OCI-M2 (cell line): ENCODE measurements around the gene ENPP7.
"Not testable (repeated sequence)": the region's sequence is repeated elsewhere in the genome, so short reads cannot be mapped to it uniquely, and the experiment has no call there.

Source experiments
- DNase-seq: peaks from one replicate; lab custom pipeline; 2025; ENCODE audit not compliant: unreplicated experiment; lab: John Stamatoyannopoulos, UW

The ENPP7 gene

GRCh38 chr17:79748295-79749099 lies 17.8 kb downstream of the ENPP7 start:
- DNase-seq, result no peak

- DNase-seq, result no peak
These were observed 18.5 kb downstream of the ENPP7 start for GRCh38 chr17:79749156-79749815.

DNA sequence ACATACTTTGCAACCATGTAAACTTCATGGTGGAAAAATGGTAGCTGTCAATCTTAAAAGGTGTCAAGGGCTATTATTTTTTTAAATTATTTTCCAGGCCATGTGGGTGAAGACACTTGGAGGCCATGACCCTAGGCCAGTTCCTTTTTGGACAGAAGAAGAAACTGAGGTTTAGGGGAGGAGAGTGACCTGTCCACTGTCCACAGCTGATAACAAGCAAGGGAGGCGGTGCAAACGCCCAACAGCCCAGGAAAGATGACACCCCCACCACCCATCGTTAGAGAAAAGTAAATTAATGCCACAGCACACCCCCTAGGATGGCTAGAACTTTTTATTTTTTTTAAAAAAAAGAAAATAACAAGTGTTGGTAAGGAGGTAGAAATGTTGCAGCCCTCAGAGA lies 19.2 kb downstream of the ENPP7 start:
- DNase-seq, result no peak

GRCh38 chr17:79750650-79751545 lies 20.2 kb downstream of the ENPP7 start:
- DNase-seq, result no peak

- DNase-seq, result no peak
These were observed 21.4 kb downstream of the ENPP7 start for GRCh38 chr17:79752175-79752574.

- DNase-seq, result no peak
These were observed 23.6 kb downstream of the ENPP7 start for GRCh38 chr17:79754370-79754769.

GRCh38 chr17:79754903-79755302 lies 24.2 kb downstream of the ENPP7 start:
- DNase-seq, result not testable (repeated sequence)

DNA sequence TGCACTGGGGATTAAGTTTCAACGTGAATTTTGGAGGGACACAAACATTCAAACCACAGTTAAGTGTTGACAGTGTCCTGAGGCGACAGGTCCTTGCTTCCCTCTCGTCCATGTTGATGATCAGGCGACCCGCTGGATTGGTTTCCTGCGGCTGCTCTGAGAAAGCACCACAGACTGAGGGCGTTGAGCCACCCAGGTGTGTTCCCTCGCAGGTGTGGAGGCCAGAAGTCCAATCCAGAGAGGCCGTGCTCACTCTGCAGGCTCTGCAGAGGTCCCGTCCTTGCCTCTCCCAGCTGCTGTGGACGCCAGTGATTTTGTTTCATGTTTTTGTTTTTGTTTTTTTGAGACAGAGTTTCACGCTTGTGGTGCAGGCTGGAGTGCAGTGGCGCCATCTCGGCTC lies 24.8 kb downstream of the ENPP7 start:
- DNase-seq, result no peak

- no peak for DNase-seq
These were observed 26.5 kb downstream of the ENPP7 start for GRCh38 chr17:79757140-79757745.

DNA sequence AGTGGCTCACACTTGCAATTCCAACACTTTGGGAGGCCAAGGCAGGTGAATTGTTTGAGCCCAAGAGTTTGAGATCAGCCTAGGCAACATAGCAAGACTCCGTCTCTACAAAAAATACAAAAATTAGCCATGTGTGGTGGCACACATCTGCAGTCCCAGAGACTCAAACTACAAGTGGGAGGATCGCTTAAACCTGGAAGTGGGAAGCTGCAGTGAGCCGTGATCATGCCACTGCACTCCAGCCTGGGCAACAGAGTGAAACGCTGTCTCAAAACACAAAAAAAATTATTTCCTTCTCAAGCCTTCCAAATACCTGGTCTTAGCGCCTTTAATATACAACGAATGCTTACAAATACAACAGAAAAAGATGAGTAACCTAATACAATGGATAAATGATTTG lies 27.5 kb downstream of the ENPP7 start:
- DNase-seq, result no peak

DNA sequence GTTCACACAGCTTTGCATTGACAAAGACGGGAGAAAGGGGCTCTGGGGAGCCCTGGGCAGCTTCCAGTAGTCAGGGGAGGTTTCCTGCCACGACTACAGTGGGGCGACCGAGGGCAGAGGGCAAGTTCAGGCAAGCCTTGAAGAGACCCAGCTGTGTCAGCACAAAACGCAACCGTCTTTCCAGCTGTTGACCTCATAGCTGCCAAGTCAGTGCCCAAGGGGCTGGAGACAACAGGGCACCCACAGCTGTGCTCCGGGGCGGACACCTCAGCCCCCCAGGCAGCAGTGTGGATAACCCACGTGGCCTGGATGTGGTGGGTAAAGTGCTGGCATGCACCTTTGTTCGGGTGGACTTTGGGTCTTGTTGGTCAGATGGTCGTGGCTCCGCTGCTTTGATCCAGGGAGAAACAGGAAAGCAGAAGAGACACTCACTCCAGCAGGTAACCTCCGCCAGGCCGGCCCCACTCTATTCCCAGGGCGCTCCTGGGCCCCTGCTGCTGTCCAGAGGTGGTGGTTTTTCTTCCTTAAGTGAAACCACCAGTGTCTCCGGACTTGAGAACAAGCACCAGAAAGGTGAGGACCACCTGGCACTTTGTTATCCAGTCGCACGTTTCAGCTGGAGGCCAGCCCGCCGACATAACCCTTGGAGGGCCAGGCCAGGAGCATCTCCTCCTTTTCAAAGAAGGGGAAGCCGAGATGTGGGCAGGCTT lies 29.6 kb downstream of the ENPP7 start:
- DNase-seq, result no peak

DNA sequence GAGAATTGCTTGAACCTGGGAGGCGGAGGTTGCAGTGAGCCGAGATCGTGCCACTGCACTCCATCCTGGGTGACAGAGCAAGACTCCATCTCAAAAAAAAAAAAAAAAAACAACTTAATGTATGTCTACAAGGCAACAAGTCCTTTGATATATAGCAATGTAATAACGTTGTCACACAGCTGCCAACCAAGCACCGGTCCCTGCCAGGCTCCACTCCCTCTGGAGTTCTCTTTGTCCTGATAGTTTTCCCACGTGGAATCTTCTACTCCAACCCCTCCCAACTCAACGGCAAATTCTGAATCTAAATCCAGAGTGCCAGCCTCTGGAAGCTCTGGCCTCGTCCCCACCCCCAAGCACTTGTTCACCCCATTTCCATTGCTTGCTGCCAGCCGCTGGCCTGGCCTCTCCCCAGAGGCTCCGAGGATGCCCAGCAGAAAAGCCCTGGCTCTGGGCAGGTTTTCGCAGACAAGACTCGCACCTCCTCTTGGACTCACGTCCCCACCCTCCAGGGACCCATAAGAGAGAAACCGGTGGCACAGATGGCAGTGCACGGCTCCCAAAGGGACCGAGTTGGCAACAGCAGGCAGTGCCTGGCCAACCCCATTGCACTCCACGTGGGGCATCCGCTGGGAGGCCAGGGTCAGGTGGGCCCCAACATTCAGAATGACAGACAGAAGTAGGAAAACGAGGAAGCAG lies 31.3 kb downstream of the ENPP7 start:
- no peak for DNase-seq

- DNase-seq, result no peak
These were observed 35.0 kb downstream of the ENPP7 start for GRCh38 chr17:79765708-79766107.

DNA sequence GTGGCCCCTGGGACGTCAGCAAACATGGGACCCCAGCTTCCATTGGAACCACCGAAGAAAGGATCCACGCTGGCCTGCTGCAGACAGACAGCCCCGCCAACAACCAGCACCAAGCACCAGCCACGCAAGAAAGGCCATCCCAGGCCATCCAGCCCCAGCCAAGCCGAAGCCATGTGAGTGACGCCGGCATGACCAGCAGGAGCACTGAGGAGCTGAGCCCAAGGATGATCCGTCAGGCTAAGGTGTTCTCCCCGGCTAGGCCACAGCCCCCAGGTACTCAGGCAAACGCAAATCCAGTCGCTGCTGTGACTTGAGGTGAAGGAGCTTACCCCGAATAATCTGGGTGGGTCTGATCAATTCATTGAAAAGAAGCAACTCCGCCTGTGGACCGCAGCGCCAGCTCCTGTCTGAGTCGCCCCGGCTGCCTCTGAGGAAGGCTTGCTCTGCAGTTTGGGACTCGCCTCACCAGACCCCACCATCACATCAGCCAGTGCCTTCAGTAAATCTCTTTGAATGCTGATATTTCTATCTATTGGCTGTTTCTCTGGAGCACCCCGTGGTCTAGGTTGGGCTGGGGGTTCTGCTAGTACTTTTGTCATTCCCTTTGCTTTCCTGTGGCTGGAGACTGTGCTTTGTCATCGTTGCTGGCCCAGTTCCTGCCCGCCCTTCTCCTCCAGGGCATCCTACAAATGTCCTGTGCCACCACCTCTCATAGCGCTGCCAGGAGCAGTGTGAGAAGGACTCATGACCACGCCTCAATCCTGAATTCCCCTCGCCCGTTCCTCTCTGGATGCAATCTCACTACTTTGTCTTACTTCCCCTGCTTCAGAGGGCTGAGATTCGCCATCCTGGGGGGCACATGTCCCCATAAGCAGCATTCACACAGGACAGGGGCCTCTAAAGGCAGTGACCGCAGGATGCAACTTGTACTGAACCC lies 39.1 kb downstream of the ENPP7 start:
- no peak for DNase-seq

DNA sequence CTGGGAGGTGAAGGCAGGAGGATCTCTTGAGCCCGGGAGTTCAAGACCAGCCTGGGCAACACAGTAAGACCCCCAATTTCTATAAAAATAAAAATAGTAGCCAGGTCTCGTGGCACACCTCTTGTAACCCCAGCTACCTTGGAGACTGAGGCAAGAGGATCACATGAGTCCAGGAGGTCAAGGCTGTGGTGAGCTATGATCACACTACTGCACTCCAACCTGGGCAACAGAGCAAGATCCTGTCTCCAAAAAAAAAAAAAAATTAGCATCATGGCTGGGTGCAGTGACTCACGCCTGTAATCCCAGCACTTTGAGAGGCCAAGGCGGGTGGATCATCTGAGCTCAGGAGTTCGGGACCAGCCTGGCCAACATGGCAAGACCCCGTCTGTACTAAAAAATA lies 40.5 kb downstream of the ENPP7 start:
- DNase-seq, result no peak

DNA sequence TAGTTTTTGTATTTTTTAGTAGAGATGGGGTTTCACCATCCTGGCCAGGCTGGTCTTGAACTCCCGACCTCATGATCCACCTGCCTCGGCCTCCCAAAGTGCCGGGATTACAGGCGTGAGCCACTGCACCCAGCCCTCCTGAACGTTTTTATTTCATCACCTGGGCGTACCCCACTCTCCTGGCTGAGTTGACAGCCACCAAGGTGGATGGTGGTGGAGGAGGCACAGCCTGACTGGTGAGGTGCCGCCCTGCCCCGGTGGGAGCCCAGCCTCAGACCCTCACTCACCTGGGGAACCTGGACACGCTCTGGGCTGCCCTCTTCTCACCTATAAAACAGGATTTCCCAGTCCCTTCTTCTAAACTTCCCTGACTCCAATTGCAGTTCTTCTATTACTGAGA lies 42.0 kb downstream of the ENPP7 start:
- not testable (repeated sequence) for DNase-seq

GRCh38 chr17:79774561-79774975 lies 43.8 kb downstream of the ENPP7 start:
- no peak for DNase-seq

GRCh38 chr17:79775632-79776031 lies 44.9 kb downstream of the ENPP7 start:
- DNase-seq, result no peak
